Body of pancreas (tissue), 4 donors: ENCODE data around the gene ARMCX6.

Experiments used
- CTCF ChIP-seq, 7 experiments: fragments of 450-650 bp in 4 of 7; fragments of 200-600 bp in 3 of 7; sonication (generic) in 3 of 7; IDR thresholded peaks; one replicate each; pipeline ENCODE4 v1.5.1; 2016 to 2019; ENCODE audit warnings: antibody characterized with exemption in 7 of 7
- POLR2A ChIP-seq, 3 donors: fragments of 450-650 bp; IDR thresholded peaks; one replicate each; pipeline ENCODE4 v1.6.1; 2016; ENCODE audit warnings: antibody characterized with exemption in 3 of 3, mild to moderate bottlenecking in 2 of 3

GRCh38 chrX:101655534-101655933 is 37.7 kb upstream of the ARMCX6 start:
- TF ChIP-seq CTCF (IDR thresholded peaks at IDR 0.05) (no peak), POLR2A (IDR thresholded peaks at IDR 0.05) (no peak)
